D721Med (cell line): ENCODE measurements around the gene TENT5C.

ENCODE experiments used
- DNase-seq: peaks from one replicate; pipeline ENCODE4 v3.0.0; 2011; ENCODE audit warnings: low spot score; ENCODE audit not compliant: insufficient read length
- FAIRE-seq: peaks from 2 replicates; lab custom pipeline; 2011; peaks lifted over from hg19 to GRCh38; lab: Jason Lieb, UNC
- CTCF ChIP-seq: IDR thresholded peaks from 2 replicates; pipeline ENCODE4 v1.5.1; 2012; ENCODE audit warnings: mild to moderate bottlenecking, control low read depth; ENCODE audit not compliant: insufficient read depth; ENCODE audit errors: missing control alignments

The TENT5C gene

GRCh38 chr1:117653732-117654492 is 48.1 kb downstream of the TENT5C start:
- DNase-seq, result no peak
- no peak for FAIRE-seq
- TF ChIP-seq CTCF, result no peak

- DNase-seq (no peak), FAIRE-seq (no peak)
- TF ChIP-seq CTCF, result no peak
Observed at GRCh38 chr1:117654493-117655219, 48.8 kb downstream of the TENT5C start.

- no peak for TF ChIP-seq CTCF
- FAIRE-seq (no peak), DNase-seq (no peak)
Observed at GRCh38 chr1:117655220-117655577, 49.4 kb downstream of the TENT5C start.

GRCh38 chr1:117656202-117656641 is 50.4 kb downstream of the TENT5C start:
- no peak for DNase-seq
- FAIRE-seq, result no peak
- TF ChIP-seq CTCF, result no peak

GRCh38 chr1:117657031-117657430 is 51.2 kb downstream of the TENT5C start:
- DNase-seq, result no peak
- no peak for FAIRE-seq
- TF ChIP-seq CTCF, result no peak

GRCh38 chr1:117657949-117658660 is 52.3 kb downstream of the TENT5C start:
- FAIRE-seq, result no peak
- DNase-seq, result no peak
- TF ChIP-seq CTCF, result no peak
